Mucosa of rectum (tissue), 2 donors: Measurements from ENCODE around the gene KRTAP12-4.
"Not testable (repeated sequence)": the region's sequence is repeated elsewhere in the genome, so short reads cannot be mapped to it uniquely, and the experiment has no call there.

Experiments used
- H3K27ac ChIP-seq, 2 donors: one replicate each; pipeline ENCODE4 v1.7.0; 2013; ENCODE audit warnings: inconsistent platforms in 2 of 2, low read depth in 2 of 2, low read length in 2 of 2
- H3K27me3 ChIP-seq, 2 donors: one replicate each; pipeline ENCODE4 v1.7.0; 2013; ENCODE audit warnings: low read length in 2 of 2; ENCODE audit not compliant: control insufficient read depth in 2 of 2, insufficient read depth in 2 of 2
- H3K36me3 ChIP-seq, 2 donors: one replicate each; pipeline ENCODE4 v1.7.0; 2013; ENCODE audit warnings: low read length in 2 of 2; ENCODE audit not compliant: control insufficient read depth in 2 of 2, insufficient read depth in 2 of 2
- H3K4me1 ChIP-seq, 2 donors: one replicate each; pipeline ENCODE4 v1.7.0; 2013; ENCODE audit warnings: low read length in 2 of 2, mild to moderate bottlenecking in 1 of 2; ENCODE audit not compliant: control insufficient read depth in 2 of 2, insufficient read depth in 2 of 2
- H3K4me3 ChIP-seq, 2 donors: one replicate each; pipeline ENCODE4 v1.7.0; 2013; ENCODE audit warnings: low read length in 2 of 2
- H3K9ac ChIP-seq, 2 donors: one replicate each; pipeline ENCODE4 v1.7.0; 2013; ENCODE audit warnings: low read length in 2 of 2, low read depth in 1 of 2, mild to moderate bottlenecking in 1 of 2
- H3K9me3 ChIP-seq, 2 donors: one replicate each; pipeline ENCODE4 v1.7.0; 2013; ENCODE audit warnings: low read length in 2 of 2; ENCODE audit not compliant: control insufficient read depth in 2 of 2
- donor health status: healthy.
- donor health status: Normal muscosa, but diverticular disease.

KRTAP12-4 gene

DNA sequence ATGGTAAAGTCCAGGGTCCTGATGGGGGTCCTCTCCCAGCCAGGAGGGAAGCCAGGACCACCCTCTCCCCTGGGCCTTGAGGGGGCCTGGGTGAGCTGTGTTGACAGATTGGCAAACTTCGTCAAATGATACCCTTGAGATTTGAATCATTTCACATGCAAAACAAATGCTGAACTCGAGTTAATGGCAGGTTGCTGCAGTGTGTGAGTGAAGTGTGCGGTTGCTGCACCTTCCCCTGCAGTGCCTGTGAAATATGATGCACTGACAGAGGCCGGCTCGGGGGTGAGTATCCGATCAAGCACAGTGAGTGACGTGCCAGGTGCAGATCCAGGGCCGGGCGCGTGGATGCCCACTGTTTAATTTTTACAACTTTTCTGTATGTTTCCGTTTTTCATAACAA, 33.2 kb upstream of the KRTAP12-4 start:
- no peaks in the 10 kb centered on the region for H3K9me3 ChIP-seq
- no peak overlapping the region for H3K9ac ChIP-seq
- H3K4me1 ChIP-seq, result no peaks in the 10 kb centered on the region
- no peaks in the 10 kb centered on the region for H3K36me3 ChIP-seq
- peaks cover 4 to 6% of the 10 kb centered on the region in 2 donors for H3K27me3 ChIP-seq
- no peak overlapping the region for H3K4me3 ChIP-seq
- no peak overlapping the region for H3K27ac ChIP-seq

DNA sequence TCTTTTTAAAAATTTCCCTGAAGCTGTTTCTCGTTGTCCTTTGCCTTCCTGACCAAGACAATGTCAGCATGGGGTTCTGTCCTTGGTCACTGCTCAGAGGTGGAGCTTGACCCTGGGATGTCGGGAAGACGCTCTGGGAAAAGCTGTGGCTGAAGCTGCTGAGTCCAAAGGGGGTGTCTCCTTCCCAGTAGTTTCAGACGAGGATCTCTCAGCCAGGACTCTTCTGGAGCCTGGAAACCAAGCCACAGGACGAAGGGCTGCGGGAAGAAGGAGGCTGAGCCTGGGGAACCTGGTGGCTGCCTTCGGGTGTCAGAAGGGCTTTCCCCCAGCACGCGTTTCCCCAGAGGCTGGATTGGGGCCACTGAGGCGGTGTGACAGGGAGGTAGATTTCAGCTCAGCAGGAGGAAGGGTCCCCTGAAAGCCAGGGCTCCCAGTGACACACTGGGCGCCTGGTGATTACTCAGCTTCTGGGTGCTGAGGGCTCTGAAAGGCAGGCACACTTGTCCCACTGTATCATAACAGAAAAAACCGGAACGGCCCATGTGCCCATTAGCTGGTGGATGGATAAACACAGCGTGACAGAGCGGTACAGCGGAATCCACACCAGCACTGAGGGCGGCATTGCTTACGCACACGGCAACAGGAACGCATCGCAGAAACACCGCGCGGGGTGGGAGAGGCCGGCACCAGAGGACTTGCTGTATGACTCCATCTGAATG, 32.5 kb upstream of the KRTAP12-4 start:
- no peak overlapping the region for H3K9ac ChIP-seq
- no peak overlapping the region for H3K4me3 ChIP-seq
- H3K27ac ChIP-seq, result no peak overlapping the region
- no peaks in the 10 kb centered on the region for H3K4me1 ChIP-seq
- peaks cover 4 to 6% of the 10 kb centered on the region in 2 donors for H3K27me3 ChIP-seq
- no peaks in the 10 kb centered on the region for H3K36me3 ChIP-seq
- no peaks in the 10 kb centered on the region for H3K9me3 ChIP-seq

- Histone ChIP-seq H3K27ac (no peak overlapping the region), H3K27me3 (peaks cover 4 to 6% of the 10 kb centered on the region in 2 donors)
Observed at GRCh38 chr21:44686000-44686781, 31.7 kb upstream of the KRTAP12-4 start.

GRCh38 chr21:44685050-44685449, 30.6 kb upstream of the KRTAP12-4 start:
- not testable (repeated sequence) for H3K27ac ChIP-seq, H3K4me3 ChIP-seq, H3K36me3 ChIP-seq, H3K9ac ChIP-seq, H3K4me1 ChIP-seq, H3K9me3 ChIP-seq, H3K27me3 ChIP-seq

More at GRCh38 chr21:44686000-44686781, 31.7 kb upstream of the KRTAP12-4 start:
- H3K9ac ChIP-seq, result no peak overlapping the region
- H3K4me1 ChIP-seq, result no peaks in the 10 kb centered on the region
- no peaks in the 10 kb centered on the region for H3K36me3 ChIP-seq
- no peaks in the 10 kb centered on the region for H3K9me3 ChIP-seq
- no peak overlapping the region for H3K4me3 ChIP-seq

GRCh38 chr21:44684483-44684882, 30.0 kb upstream of the KRTAP12-4 start:
- Histone ChIP-seq H3K27me3 (peaks cover 0 to 5% of the 10 kb centered on the region in 2 donors), H3K27ac (no peak overlapping the region), H3K36me3 (no peaks in the 10 kb centered on the region), H3K4me3 (no peak overlapping the region), H3K4me1 (no peaks in the 10 kb centered on the region), H3K9ac (no peak overlapping the region), H3K9me3 (no peaks in the 10 kb centered on the region)

- Histone ChIP-seq H3K4me3 (no peak overlapping the region), H3K9ac (no peak overlapping the region), H3K27me3 (peaks cover 0 to 5% of the 10 kb centered on the region in 2 donors), H3K36me3 (no peaks in the 10 kb centered on the region), H3K27ac (no peak overlapping the region), H3K9me3 (no peaks in the 10 kb centered on the region), H3K4me1 (no peaks in the 10 kb centered on the region)
Observed at GRCh38 chr21:44684077-44684476, 29.6 kb upstream of the KRTAP12-4 start.

DNA sequence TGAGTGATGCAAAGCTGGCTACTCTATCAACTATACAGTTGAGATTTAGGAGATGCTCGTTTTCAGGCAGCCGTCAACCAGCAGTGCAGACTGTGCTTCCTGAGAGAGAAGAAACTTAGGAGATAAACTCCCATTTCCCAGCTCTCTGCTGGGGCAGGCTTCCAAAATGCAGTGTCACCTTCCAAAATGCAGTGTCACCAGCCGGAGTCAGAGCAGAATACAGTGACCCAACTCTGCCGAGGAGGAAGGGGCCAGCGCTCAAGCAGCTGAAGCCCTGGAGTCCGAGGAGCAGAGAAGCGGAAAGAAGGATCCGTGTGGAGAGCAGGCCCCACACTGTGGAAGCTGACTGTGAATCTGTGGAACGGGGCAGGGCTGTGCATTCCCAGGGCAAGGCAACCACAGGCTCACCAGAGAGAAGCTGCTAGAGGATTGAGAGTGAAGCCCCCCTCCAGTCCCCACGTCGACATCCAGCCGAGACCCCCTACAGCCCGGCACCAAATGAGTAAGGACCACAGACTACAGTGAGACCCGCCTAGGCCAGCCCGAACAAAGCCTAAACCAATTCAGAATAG, 28.2 kb upstream of the KRTAP12-4 start:
- no peaks in the 10 kb centered on the region for H3K4me1 ChIP-seq
- no peak overlapping the region for H3K4me3 ChIP-seq
- H3K9me3 ChIP-seq, result no peaks in the 10 kb centered on the region
- H3K9ac ChIP-seq, result no peak overlapping the region
- H3K36me3 ChIP-seq, result no peaks in the 10 kb centered on the region
- H3K27me3 ChIP-seq, result peaks cover 0 to 5% of the 10 kb centered on the region in 2 donors
- no peak overlapping the region for H3K27ac ChIP-seq

DNA sequence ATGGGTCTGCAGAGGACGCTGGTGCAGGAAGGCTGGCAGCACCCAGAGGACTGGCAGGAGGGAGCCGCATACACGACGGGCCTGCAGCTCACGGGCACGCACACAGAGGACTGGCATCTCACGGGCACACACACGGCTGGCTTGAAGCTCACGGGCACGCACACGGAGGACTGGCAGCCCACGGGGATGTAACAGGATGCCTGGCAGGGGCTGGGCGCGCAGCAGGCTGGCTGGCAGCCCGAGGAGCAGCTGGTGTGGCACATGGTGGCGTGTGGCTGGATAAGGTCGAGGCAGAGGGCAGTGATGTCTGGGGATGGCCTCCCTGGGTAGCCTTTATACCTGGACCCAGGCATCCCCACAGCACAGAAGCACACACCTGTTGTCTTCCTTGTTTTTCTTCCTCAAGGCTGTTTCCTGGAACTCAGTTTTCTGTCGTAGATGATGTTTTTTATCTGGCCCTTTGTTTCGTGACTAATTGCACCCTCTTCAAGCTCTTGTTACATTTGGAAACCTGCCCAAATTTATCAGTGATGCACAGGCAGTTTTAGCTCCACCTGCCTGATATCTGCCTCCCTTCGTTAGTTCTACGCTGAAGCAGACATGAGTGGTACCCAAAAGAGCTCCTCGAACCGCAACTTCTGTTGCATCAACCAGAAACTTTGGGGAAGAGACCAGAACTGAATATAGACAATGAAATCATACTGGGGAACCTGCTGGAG, 27.6 kb upstream of the KRTAP12-4 start, which contains the start of gene KRTAP12-1:
KRTAP12-1 (minus strand) TSS at position 303 of the 719 bp plus-strand sequence; CDS start at position 263, 40 bp downstream.
- H3K27me3 ChIP-seq, result peaks cover 0 to 5% of the 10 kb centered on the region in 2 donors
- H3K27ac ChIP-seq, result no peak within 1 kb of the TSS
- H3K4me1 ChIP-seq, result no peaks in the 10 kb centered on the region
- H3K4me3 ChIP-seq, result no peak within 1 kb of the TSS
- no peaks in the 10 kb centered on the region for H3K36me3 ChIP-seq
- no peak within 1 kb of the TSS for H3K9ac ChIP-seq
- H3K9me3 ChIP-seq, result no peaks in the 10 kb centered on the region

- no peak overlapping the region for H3K4me3 ChIP-seq
- H3K4me1 ChIP-seq, result no peaks in the 10 kb centered on the region
- H3K9ac ChIP-seq, result no peak overlapping the region
- H3K9me3 ChIP-seq, result no peaks in the 10 kb centered on the region
- H3K27ac ChIP-seq, result no peak overlapping the region
- H3K27me3 ChIP-seq, result no peaks in the 10 kb centered on the region
- no peaks in the 10 kb centered on the region for H3K36me3 ChIP-seq
Observed at GRCh38 chr21:44681152-44681551, 26.7 kb upstream of the KRTAP12-4 start.
